OCI-M1 (cell line): ENCODE measurements around the gene ZNF142.

Source experiments
- DNase-seq: peaks from one replicate; lab custom pipeline; 2025; lab: John Stamatoyannopoulos, UW

Gene ZNF142

DNA sequence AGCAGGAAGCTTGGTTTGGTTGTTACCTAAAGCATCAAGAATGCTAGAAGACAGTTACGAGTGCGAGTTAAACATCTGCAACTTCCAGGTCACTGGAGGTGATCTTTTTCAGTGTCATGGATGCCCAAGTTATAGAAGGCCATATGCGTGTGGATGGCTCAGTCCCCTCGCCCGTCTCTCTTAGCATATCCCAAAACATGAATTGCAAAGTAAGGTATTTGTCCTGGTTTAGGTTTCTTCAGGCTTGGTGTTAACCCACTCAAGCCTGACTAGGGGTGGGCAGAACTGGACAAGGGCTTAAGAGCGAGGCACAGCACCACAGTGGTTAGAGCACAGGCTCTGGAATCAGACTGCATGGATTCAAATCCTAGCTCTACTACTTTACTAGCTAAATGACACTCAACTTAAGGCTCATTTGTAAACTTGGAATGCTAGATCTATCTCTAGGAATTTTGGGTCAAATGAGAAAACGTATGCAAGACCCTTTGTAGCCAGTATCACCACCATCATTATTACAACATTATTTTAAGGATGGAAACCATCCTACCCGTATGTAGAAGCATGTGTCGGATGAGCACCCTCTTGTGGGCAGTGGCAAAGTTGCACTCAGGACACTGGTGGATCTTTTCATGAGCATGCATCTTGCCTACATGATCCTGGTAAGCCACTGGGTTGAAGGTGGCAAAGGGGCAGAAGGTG lies 11.2 kb downstream of the ZNF142 start:
- DNase-seq: peak; percentile 69

- DNase-seq: no peak
Observed at GRCh38 chr2:218645126-218645525, 14.3 kb downstream of the ZNF142 start.

DNA sequence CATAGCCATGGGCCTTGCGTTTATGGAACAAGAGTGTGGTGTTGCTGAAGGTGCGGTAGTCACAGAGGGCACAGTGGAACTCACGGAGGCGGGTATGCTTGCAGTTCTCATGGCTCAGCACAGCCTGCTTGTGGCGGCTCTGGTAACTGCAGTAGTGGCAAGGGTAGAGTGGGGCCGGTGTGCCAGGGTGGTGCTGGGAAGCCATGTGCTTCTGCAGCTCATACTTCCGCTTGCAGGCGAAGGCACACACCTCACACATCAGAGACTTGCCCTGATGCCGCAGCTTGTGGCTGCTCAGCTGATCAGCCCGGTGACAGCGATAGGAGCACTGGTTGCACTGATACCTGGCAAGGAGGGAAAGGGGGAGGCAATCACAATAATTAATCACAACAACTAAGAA lies 14.7 kb downstream of the ZNF142 start:
- DNase-seq: no peak

GRCh38 chr2:218643751-218644310 lies 15.6 kb downstream of the ZNF142 start:
- no peak for DNase-seq

DNA sequence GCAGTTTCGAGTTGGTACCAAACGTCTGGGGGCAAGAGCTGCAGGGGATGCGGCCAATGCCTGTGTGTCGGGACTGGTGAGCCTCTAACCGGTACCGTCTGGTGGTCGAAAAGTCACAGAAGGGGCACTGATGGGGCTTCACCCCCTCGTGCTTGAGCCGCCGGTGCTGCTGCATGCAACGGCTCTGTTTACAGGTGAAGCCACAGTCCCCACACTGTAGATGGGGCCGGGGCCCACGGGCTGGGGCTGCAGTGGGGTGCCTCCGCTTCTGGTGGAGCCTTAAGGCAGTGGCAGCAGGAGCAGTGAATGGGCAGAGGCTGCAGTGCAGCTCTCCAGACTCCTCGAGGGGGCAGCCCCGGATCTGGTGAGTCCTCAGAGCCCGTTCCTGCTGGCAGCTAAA lies 16.6 kb downstream of the ZNF142 start:
- no peak for DNase-seq

DNA sequence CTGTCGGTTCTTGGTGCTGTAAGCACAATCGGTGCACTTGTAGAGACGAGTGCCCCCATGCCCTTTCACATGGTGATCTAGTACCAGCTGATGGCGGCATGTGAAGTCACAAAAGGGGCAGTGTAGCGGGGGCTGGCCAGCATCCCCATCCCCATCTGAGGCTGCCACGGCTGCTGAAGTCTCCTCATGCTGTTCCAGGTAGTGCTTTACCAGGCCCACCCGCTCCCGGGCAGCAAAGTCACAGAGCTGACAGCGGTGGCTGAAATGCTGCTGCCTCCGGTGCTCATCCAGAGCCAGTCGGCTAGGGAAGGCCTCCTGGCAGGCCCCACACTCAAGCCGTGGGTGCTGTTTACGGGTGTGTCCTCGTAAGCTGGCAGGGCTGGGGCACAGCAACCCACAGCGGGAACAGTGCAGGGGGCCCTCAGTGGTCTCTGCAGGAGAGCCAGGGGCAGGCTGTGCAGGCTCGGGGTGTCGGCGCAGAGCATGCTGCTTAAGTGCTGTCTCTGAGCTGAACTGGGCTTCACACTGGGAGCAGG lies 17.2 kb downstream of the ZNF142 start:
- DNase-seq: no peak

DNA sequence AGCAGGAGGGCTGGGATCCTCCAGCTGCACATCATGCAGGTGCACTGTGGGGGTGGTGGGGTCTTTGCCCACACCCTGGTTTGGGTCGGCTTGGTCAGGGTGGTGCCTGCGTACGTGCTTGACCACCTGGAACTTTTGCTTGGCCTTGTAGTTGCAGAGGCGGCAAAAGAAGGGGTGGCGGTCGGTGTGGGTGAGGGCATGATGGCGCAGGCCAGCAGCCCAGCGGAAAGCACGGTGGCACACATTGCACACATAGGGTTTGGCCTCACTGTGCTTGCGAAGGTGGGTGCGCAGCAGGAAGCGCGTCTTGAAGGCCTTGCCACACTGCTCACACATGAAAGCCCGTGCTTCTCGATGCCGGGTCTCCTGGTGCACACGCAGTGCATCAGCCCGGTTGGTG lies 21.1 kb downstream of the ZNF142 start:
- DNase-seq: no peak

- no peak for DNase-seq
Observed at GRCh38 chr2:218635719-218636118, 23.7 kb downstream of the ZNF142 start.

DNA sequence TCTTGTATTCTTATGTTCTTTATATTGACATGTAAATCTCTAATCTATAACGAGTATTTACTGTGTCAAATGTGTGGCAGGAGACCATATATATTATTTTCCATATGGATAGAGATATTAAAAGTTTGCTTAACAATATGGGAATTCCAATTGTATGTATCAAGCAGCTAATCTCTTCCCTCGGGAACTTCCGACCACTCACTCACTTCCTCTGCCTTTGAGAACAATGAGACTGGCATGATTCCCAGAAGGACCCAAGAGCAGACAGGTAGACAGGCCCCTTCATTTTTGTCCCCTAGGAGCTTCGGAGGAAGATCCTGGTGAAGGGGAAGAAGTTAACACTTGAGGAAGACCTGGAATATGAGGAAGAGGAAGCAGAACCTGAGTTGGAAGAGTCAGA lies 27.6 kb downstream of the ZNF142 start:
- DNase-seq: no peak

DNA sequence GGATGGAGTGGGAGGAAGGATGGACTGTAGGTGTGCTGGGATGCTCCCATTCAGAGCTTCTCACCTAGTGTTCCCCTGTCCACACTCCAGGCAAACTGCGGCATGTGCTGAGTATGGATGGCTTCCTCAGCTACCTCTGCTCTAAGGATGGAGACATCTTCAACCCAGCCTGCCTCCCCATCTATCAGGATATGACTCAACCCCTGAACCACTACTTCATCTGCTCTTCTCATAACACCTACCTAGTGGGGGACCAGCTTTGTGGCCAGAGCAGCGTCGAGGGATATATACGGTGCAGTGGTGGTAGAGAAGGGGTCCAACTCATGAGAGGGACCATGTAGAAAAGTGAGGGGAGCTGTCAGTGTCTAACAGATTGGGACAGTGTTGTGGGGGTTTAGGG lies 31.5 kb downstream of the ZNF142 start:
- no peak for DNase-seq

GRCh38 chr2:218626369-218626768 lies 33.1 kb downstream of the ZNF142 start:
- DNase-seq: no peak

- no peak for DNase-seq
Observed at GRCh38 chr2:218623366-218623705, 36.1 kb downstream of the ZNF142 start.

DNA sequence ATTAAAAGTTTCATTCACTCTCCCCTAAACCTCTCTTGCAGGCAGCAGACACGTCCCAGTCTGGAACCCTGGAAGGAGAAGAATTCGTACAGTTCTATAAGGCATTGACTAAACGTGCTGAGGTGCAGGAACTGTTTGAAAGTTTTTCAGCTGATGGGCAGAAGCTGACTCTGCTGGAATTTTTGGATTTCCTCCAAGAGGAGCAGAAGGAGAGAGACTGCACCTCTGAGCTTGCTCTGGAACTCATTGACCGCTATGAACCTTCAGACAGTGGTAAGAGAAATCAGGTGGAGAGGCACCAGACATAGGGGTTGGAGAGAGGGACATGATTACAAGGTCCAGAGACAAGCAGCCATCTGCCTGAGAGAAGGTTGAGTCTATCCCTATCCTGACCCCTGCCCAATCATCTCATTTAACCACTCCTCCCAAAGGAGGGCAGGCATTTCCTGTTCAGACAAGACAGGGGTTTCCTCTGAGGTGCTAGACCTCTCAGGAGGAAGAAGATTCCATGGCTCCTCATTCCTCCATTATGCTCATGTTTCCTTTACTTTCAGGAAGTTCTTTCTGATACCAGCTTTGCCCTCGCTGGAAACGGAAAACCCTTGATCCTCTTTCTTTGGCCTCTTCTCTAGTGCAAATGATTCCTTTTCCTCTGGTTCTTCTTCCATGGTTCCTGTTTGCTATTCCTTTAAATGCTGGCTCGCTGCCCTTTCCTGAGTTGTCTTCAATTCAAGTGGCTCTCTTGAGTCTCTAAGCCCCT lies 36.6 kb downstream of the ZNF142 start:
- DNase-seq: no peak

DNA sequence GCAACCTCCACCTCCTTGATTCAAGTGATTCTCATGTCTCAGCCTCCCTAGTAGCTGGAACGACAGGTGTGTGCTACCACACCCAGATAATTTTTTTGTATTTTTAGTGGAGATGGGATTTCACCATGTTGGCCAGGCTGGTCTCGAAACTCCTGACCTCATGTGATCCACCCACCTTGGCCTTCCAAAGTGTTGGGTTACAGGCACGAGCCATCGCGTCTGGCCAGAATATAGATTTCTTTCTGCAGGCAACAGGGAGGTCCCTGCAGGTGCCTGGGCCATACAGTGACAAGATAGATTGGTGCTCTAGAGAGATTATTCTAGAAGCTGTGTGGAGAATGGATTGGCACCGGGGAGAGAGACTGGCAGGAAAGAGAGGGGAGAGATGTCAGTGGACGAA lies 38.4 kb downstream of the ZNF142 start:
- no peak for DNase-seq

DNA sequence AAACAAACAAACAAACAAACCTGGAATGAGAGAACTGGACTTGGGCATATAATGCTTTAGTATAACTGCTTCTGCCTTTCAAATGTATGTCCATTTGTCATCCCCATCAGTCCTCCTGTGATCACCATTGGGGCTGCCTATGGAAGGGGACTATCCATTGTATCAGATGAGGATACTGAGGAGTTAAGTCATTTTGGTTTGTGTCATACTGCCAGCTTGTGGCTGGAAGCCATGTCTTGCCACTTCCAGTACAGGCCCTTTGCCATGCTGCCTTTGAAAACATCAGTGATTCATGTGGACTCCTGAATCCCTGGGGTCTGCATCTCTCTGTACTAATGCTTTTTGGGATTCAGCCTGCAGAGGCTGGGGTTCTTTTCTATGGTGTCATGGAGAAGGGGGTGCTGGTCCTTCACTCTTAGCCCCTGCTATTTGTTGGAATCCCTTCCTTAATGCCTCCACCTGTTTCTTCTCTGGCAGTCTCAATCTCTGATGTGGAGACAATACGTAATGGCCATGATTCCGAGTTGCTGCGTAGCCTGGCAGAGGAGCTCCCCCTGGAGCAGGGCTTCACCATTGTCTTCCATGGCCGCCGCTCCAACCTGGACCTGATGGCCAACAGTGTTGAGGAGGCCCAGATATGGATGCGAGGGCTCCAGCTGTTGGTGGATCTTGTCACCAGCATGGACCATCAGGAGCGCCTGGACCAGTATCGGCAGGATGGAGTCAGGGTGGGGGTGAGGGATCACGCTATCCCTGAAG lies 41.1 kb downstream of the ZNF142 start:
- peak; percentile 8 for DNase-seq

- no peak for DNase-seq
Observed at GRCh38 chr2:218615868-218616315, 43.5 kb downstream of the ZNF142 start.

DNA sequence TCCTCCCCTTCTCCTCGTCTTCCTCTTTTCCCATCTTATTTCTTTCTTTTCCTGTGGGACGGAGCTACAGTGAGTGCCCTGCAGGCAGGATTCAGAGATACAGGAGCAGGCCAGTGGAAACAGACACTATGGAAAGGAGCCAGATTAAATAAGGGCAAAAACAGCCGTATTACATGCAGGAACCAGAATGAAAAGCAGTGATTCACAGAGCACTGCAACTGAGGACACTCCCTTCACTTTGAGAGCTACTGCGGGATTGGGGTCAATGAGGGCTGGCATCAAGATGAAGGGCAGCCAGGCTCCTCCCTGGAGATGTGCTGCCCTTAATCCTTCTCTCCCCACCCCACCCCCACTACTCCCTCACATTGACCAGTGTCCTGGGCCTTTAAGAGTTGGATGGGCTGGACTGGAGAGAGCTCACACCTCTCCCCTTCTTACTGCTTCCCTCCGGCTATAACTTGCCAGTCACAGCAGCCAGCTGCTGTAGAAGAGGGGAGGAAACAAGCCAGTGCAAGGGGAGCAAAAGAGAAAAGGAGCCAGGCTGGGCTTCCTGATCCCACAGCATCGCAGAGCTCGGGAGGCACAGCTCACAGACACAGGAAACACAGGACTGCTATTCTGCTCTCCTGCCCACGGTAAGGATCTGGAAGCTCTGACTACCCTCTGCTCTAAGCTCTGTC lies 51.8 kb downstream of the ZNF142 start, which contains the start of gene PLCD4:
TSS of gene PLCD4 (plus strand) at position 464 of the 680 bp plus-strand sequence. CDS start 7,841 bp downstream, outside the sequence.
- no peak for DNase-seq

DNA sequence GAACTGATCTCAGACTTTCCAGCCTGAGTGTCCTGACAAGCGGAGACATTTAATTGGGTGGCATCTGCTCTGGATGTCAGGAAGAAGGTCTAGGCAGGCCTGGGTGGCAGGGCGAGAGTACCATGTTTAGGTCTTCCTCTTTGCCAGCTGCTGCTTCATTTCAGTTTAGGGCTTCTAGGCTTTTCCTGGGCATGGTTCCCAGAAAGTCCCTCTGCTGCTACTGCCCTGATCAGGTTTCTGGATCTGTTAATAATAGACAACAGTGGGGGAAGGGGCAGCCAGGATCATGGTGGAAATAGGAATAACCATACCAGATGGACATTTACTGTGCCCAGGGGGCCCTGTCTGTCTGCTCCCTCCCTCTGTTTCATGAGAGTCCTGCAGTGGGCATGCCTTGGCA lies 54.0 kb downstream of the ZNF142 start:
- DNase-seq: no peak
